HepG2 (cell line): Measurements from ENCODE around the gene TTC9. TPM values are rescaled to one million over a fixed set of nuclear protein-coding genes. Genes with fewer than 3 reads are reported as not detected.

Experiments
- ATAC-seq: fragments of 200-7000 bp; cut with Tn5 transposase; 3 replicates; pipeline ENCODE4 v1.9.1; 2020; ENCODE audit warnings: mild to moderate bottlenecking, moderate library complexity
- BruUV-seq: library from RNA; stranded (reverse); fragments of 400-500 nt; replicated peaks from 2 replicates; lab custom pipeline; 2021; lab: Mats Ljungman, UMichigan
- CTCF ChIA-PET: fragments of 300-600 bp; formaldehyde crosslinking; extraction: SDS; loops from one replicate; lab custom pipeline; 2021; ENCODE audit warnings: low total read pairs, inconsistent platforms, low intra/inter-chr PET ratio; lab: Yijun Ruan, JAX
- POLR2A ChIA-PET: fragments of 350-600 bp; sonication (Branson Sonifier 250); formaldehyde crosslinking; loops from one replicate; lab custom pipeline; 2020; ENCODE audit warnings: antibody characterized with exemption, inconsistent platforms; lab: Yijun Ruan, JAX
- DNase-seq: peaks from one replicate; pipeline ENCODE4 v3.0.0-alpha.2; 2015; ENCODE audit warnings: low spot score
- FAIRE-seq: peaks from 3 replicates; lab custom pipeline; 2011; peaks lifted over from hg19 to GRCh38; lab: Jason Lieb, UNC
- H2AFZ ChIP-seq: one replicate; pipeline ENCODE4 v1.6.1; 2011; ENCODE audit warnings: low read length, inconsistent platforms
- H3K27ac ChIP-seq: fragments of 300-600 bp; 3 replicates; pipeline ENCODE4 v1.8.0; 2011; ENCODE audit warnings: mixed run types, mild to moderate bottlenecking, mixed read lengths, low read length, inconsistent platforms; ENCODE audit not compliant: insufficient read depth; ENCODE audit errors: extremely low read length
- H3K27me3 ChIP-seq, 2 experiments: fragments of 200-600 bp in 1 of 2; 2 replicates in 1 of 2; 3 replicates in 1 of 2; pipeline versions ENCODE4 v1.6.0 to v1.8.0; 2011; ENCODE audit warnings: low read length in 2 of 2, mild to moderate bottlenecking in 2 of 2, moderate library complexity in 2 of 2, inconsistent platforms in 1 of 2; ENCODE audit not compliant: insufficient read depth in 2 of 2, control insufficient read depth in 1 of 2
- H3K36me3 ChIP-seq, 2 experiments: fragments of 200-600 bp in 1 of 2; replicated peaks in 1 of 2; 2 replicates in 1 of 2; 3 replicates in 1 of 2; pipeline versions ENCODE4 v1.5.1 to v1.8.0; 2011; ENCODE audit warnings: low read length in 2 of 2, inconsistent platforms in 1 of 2; ENCODE audit not compliant: insufficient read depth in 2 of 2, control insufficient read depth in 1 of 2
- H3K4me1 ChIP-seq: 2 replicates; pipeline ENCODE4 v1.5.1; 2012; ENCODE audit warnings: low read length, inconsistent platforms; ENCODE audit not compliant: insufficient read depth
- H3K4me2 ChIP-seq: 2 replicates; pipeline ENCODE4 v1.6.0; 2011; ENCODE audit warnings: low read depth, low read length, inconsistent platforms
- H3K4me3 ChIP-seq, 3 experiments: fragments of 200-600 bp in 1 of 3; sonication (generic), shearing (Covaris generic) in 1 of 3; replicated peaks in 1 of 3; 2 replicates each; pipeline ENCODE4 v1.5.1; 2011 to 2016; ENCODE audit warnings: low read length in 3 of 3, inconsistent platforms in 2 of 3, low read depth in 2 of 3, mild to moderate bottlenecking in 2 of 3, control low read depth in 1 of 3, mixed read lengths in 1 of 3; ENCODE audit not compliant: insufficient read depth in 1 of 3
- H3K79me2 ChIP-seq: one replicate; pipeline ENCODE4 v1.6.1; 2011; ENCODE audit warnings: low read length, inconsistent platforms; ENCODE audit not compliant: insufficient read depth
- H3K9ac ChIP-seq: 2 replicates; pipeline ENCODE4 v1.6.0; 2011; ENCODE audit warnings: mild to moderate bottlenecking, low read depth, low read length, inconsistent platforms; ENCODE audit not compliant: insufficient read depth
- H3K9me3 ChIP-seq: 2 replicates; pipeline ENCODE4 v1.5.1; 2012; ENCODE audit warnings: mild to moderate bottlenecking, low read length
- H4K20me1 ChIP-seq: 2 replicates; pipeline ENCODE4 v1.6.0; 2011; ENCODE audit warnings: inconsistent platforms, mild to moderate bottlenecking, low read length, moderate library complexity; ENCODE audit not compliant: insufficient read depth
- MTA1 ChIP-seq: sonication (generic); formaldehyde crosslinking; IDR thresholded peaks from 2 replicates; pipeline ENCODE4 v1.4.0; 2020; ENCODE audit warnings: missing genetic modification reagents, mild to moderate bottlenecking, borderline replicate concordance
- SYNCRIP ChIP-seq: fragments of 200-400 bp; formaldehyde crosslinking; IDR thresholded peaks from 2 replicates; pipeline ENCODE4 v1.6.1; 2018; ENCODE audit warnings: mild to moderate bottlenecking, low read depth, low read length; ENCODE audit not compliant: insufficient read depth
- U2AF1 ChIP-seq: fragments of 200-400 bp; formaldehyde crosslinking; optimal IDR thresholded peaks from 2 replicates; pipeline ENCODE3; 2017; ENCODE audit warnings: mild to moderate bottlenecking, low read depth, low read length
- ZBTB14 ChIP-seq: sonication (generic); formaldehyde crosslinking; IDR thresholded peaks from 2 replicates; pipeline ENCODE4 v1.4.0; 2020; ENCODE audit warnings: missing genetic modification reagents
- ZNF101 ChIP-seq: sonication (generic); formaldehyde crosslinking; IDR thresholded peaks from 2 replicates; pipeline ENCODE4 v1.4.0; 2020; ENCODE audit warnings: mild to moderate bottlenecking, low read depth, missing genetic modification reagents, borderline replicate concordance
- ZNF543 ChIP-seq: sonication (generic); formaldehyde crosslinking; IDR thresholded peaks from 2 replicates; pipeline ENCODE4 v1.4.0; 2020; ENCODE audit warnings: mild to moderate bottlenecking, missing genetic modification reagents
- ZNF761 ChIP-seq: sonication (generic); formaldehyde crosslinking; conservative IDR thresholded peaks from 2 replicates; pipeline ENCODE4 v1.4.0; 2020; ENCODE audit warnings: mild to moderate bottlenecking, missing genetic modification reagents
- ZNF766 ChIP-seq: sonication (generic); formaldehyde crosslinking; IDR thresholded peaks from 2 replicates; pipeline ENCODE4 v1.5.0; 2020; ENCODE audit warnings: missing genetic modification reagents, borderline replicate concordance
- ZNF782 ChIP-seq: sonication (generic); formaldehyde crosslinking; IDR thresholded peaks from 2 replicates; pipeline ENCODE4 v1.4.0; 2020; ENCODE audit warnings: missing genetic modification reagents, mild to moderate bottlenecking, borderline replicate concordance
- WGBS: methylation state at CpG from one replicate; pipeline ENCODE4 v1.1.6; 2017; ENCODE audit warnings: low lambda C conversion rate; 5-methylcytosine and 5-hydroxymethylcytosine counted together
- in situ Hi-C: cut with HindIII; loops from 2 replicates; pipeline ENCODE4 v1.10.0; 2017; ENCODE audit warnings: low pct_unique_long_range_greater_than_20kb; ENCODE audit not compliant: extremely low pct_ligation_motif_present
- intact Hi-C: fragments of 100-400 bp; cut with micrococcal nuclease; formaldehyde crosslinking; loops from one replicate; pipeline ENCODE4 v1.10.0; 2022; ENCODE audit not compliant: unreplicated experiment
- polyA plus RNA-seq, 8 experiments: library from polyadenylated mRNA; depleted of rRNA in 3 of 8; stranded (reverse) in 7 of 8; unstranded in 1 of 8; fragments of >200 nt; fragmentation: Illumina TruSeq in 4 of 8; extraction: Trizol in 4 of 8; gene quantifications; 2 replicates each; pipeline versions ENCODE4 v1.2.1 to v1.2.3, GENCODE V29; 2011 to 2016; ENCODE audit warnings: low read depth in 4 of 8, missing spikeins in 1 of 8, mixed read lengths in 1 of 8; ENCODE audit not compliant: insufficient read depth in 1 of 8
- total RNA-seq, 5 experiments: library from RNA; depleted of rRNA; stranded (reverse); fragments of >200 nt; fragmentation: Illumina TruSeq; extraction: Trizol; gene quantifications; 2 replicates each; pipeline ENCODE4 v1.2.3, GENCODE V29; 2016; ENCODE audit warnings: low read depth in 1 of 5
- TF ChIP-seq, protein P1 (sequence below), 2 experiments: sonication (generic) in 1 of 2; formaldehyde crosslinking in 1 of 2; IDR thresholded peaks; 2 replicates each; pipeline versions ENCODE4 v1.5.1 to v1.6.1; 2011 to 2020; ENCODE audit warnings: borderline replicate concordance in 1 of 2, low read depth in 1 of 2, low read length in 1 of 2, mild to moderate bottlenecking in 1 of 2, missing genetic modification reagents in 1 of 2, moderate library complexity in 1 of 2

TTC9 gene
- total and polyA plus RNA-seq, 2 of the 13 experiments (the other 11 are each of a cell fraction or from before 2014, with no cell fraction given) = 0.13 to 0.30 TPM

GRCh38 chr14:70651522-70651921 lies 9.8 kb downstream of the TTC9 start:
- WGBS = 68% methylated on average over 5 of the region's 5 CpGs
- Histone ChIP-seq H2AFZ (no peak overlapping the region), H3K4me2 (no peak overlapping the region), H3K27me3 (no peaks in the 10 kb centered on the region; a peak in 1 of 5 replicates), H4K20me1 (no peaks in the 10 kb centered on the region), H3K4me1 (no peaks in the 10 kb centered on the region), H3K27ac (no peak overlapping the region), H3K9me3 (no peaks in the 10 kb centered on the region), H3K36me3 (no peaks in the 10 kb centered on the region), H3K4me3 (no peak overlapping the region), H3K9ac (no peak overlapping the region), H3K79me2 (no peaks in the 10 kb centered on the region)
- intact Hi-C loops (no loop called here), in situ Hi-C loops (no loop called here)
- no TSS peak for BruUV-seq
- no peak for FAIRE-seq
- no peak for TF ChIP-seq ZBTB14 (CRISPR knock-in tag)
- TF ChIP-seq ZNF782 (CRISPR knock-in tag) = no peak
- no peak for TF ChIP-seq SYNCRIP
- TF ChIP-seq MTA1 = no peak
- TF ChIP-seq, protein P1, sequence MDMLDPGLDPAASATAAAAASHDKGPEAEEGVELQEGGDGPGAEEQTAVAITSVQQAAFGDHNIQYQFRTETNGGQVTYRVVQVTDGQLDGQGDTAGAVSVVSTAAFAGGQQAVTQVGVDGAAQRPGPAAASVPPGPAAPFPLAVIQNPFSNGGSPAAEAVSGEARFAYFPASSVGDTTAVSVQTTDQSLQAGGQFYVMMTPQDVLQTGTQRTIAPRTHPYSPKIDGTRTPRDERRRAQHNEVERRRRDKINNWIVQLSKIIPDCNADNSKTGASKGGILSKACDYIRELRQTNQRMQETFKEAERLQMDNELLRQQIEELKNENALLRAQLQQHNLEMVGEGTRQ (IDR thresholded peaks at IDR 0.05; ENCODE audit: low read depth, low read length) = no peak
- TF ChIP-seq, protein P1 (CRISPR knock-in tag; IDR thresholded peaks at IDR 0.05; ENCODE audit: borderline replicate concordance) = no peak
- TF ChIP-seq ZNF766 = no peak
- no peak for TF ChIP-seq ZNF543 (CRISPR knock-in tag)
- TF ChIP-seq ZNF761 (CRISPR knock-in tag) = no peak
- no peak for TF ChIP-seq ZNF101
- no peak for TF ChIP-seq U2AF1
- ChIA-PET CTCF (no interaction called here), POLR2A (no interaction called here)
- DNase-seq = no peak
- no peak for ATAC-seq
